ENCODE measurements around the gene GC.
"Not testable (repeated sequence)": the region's sequence is repeated elsewhere in the genome, so short reads cannot be mapped to it uniquely, and the experiment has no call there.

The GC gene

DNA sequence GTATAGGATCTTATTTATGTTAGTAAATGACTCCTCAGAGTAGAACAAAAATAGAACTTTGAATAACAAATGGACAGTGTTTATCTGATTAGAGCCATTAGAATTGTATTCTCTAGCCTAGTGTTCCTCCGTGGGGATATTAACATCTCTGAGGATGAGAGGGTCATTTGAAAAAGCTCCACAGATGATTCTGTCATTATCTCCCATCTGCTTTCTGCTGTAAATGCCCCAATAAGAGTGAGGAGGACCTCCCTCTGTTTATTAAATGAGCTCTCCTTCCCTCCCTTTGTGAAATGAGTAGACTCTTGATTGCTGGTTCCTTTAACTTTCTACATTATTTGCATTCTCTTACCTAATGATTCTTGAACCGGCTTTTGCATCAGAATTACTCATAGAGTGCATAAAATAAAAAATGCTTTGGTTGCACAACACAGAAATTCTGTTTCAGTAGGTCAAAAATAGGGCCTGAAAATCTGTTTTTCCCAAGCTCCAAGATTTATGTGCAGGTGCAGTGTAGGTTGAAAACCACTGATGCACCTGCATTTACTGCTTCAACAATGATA, 18.0 kb downstream of the GC start:
- DNase-seq (ENCODE audit: low spot score): no peak

DNA sequence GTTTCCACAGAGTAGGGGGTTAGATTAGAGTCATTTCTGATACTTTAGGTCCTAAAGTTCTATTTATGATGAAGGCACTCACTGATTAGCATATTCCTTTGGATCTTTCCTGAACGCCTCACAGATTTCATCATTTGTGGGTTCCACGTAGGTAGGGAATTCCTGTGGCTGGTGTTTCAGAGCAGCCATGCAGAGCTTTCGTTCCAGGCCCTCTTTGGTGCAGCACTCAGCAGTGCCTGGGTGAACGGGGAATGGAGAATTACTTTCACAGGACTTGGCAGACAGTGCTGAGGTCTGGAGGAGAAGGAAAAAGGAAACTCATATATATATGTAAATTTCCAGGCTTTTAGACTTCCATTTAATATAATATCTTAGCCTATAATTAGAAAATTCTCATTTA, 18.5 kb downstream of the GC start:
- DNase-seq (ENCODE audit: low spot score): peak; percentile 5

GRCh38 chr4:71752383-71753042, 31.4 kb downstream of the GC start:
- no peak for DNase-seq (ENCODE audit: low spot score)

DNA sequence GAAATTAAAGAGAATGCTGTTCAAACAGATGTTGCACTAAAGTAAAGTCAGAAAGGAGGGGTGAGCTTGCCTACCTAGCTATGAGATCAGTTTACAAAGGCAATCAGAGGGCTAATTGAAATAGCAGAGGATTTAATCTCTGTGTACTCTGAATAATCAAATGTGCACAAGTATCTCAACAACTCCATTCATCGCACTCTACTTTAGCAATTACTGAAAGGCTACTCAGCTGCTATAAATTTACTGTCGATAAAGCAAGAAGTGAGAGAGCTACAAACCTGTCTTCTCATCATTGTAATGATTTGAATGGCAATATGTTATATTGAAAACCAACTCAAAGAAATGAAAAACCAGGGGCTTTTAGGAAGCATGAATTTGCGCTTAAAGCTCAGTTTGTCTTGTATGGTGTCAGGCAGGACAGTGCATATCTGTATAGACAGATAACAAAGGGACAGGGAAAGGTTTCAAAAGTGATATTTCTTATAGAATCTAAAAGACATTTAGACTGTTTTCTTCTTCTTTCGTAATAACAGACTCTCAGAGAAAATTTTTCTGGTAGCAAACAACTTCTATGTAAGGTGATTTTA, 34.8 kb downstream of the GC start:
- DNase-seq (ENCODE audit: low spot score): no peak

DNA sequence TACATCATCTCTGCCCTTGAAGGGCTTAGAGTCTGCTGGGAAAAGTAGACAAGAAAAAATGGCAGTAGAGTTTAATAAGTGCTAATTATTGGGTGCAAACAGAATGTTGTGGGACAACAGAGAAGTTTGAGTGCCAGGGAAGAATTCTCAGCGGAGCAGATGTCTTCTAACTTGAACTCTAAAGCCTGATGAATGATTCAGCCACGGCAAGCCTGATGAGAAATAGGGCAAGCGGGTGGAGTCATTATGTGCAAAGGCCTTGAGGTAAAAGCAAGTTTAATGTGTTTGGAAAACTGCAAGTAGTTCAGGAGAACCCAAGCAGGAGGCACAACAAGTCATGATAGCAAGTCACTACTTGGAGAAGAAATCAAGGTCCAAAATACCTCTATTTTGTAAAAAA, 37.5 kb downstream of the GC start:
- no peak for DNase-seq (ENCODE audit: low spot score)

- DNase-seq (ENCODE audit: low spot score): not testable (repeated sequence)
These were observed 45.1 kb downstream of the GC start for GRCh38 chr4:71738782-71739181.

DNA sequence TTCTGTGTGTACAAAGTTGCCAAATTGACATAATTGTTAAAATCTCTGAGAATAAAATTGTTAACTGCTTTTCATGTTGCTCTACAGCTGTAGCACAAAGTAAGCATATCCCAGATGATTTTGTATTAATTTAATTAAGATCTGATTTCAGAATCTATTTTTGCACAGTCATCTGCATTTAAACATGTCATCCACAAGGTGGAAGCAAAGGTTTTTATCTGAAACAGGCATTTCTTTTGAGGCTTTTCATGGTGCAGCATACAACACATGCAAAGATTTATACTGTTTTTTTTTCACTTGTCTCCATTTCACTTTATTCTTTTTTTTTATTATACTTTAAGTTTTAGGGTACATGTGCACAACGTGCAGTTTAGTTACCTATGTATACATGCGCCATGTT, 51.2 kb downstream of the GC start:
- peak; percentile 25 for DNase-seq (ENCODE audit: low spot score)

DNA sequence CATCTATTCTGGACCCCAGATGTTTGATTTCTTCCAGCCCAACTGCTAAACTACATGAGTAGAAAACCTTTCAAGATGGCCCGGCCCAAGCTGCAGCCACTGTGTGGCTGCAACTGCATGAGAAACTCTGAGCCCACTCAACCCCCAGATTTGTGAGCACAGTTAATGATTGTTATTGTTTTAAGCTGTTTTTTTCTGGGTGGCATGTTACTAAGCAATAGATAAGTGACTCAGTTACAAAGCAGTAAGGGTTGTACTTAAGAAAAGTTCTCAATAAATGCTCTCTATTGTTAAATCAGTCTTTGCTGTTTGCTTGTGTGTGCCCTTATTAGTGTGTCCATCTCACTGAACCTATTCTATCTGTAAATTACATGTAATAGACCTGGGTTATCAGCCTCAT, 51.8 kb downstream of the GC start:
- no peak for DNase-seq (ENCODE audit: low spot score)

- no peak for DNase-seq (ENCODE audit: low spot score)
These were observed 54.0 kb downstream of the GC start for GRCh38 chr4:71729856-71730255.

GRCh38 chr4:71713611-71714203, 70.2 kb downstream of the GC start:
- peak; percentile 12 for DNase-seq (ENCODE audit: low spot score)

GRCh38 chr4:71711985-71712348, 71.9 kb downstream of the GC start:
- DNase-seq (ENCODE audit: low spot score): no peak

DNA sequence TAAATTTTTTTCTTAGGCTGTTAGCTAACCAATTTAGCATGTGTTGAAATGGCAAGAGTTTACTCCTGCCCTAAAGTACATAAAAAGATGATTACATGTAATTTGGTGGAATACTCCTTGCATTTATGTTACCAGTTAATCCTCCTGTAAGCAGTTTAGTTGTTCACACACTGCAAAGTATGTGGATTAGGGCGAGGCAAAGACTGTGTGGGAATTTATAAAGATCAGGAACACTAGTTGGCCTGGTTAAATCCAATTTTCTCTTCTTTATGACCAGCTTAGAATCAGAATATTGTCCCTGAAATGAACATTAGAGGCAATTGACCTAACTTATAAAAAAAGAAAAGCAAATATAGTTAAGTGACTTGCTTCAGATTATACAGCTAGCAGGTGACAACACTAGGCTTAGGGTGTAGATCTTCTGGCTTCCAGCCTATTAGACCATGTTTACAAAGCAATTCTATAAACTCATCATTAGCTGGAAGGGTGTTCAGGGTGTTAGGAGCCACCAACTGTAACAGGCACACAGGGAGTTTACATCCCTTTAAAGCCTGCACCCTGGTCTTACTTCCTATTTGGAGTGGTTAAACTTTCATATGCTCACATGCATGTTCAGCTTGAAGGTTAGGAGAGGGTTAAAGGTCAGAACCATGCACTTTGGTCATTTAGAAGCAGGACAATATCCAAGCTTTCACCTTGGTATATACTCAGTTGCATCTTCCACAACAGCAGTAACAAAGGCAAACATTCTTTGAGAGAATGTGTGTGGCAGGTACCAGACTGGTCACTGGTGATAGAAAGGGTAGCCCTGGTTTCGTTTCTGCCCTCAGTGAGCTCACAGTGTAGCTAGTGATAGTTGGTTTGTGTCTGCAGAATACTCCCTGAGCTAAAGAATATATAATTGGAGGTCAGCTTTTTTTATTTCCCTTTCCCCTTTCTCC, 72.6 kb downstream of the GC start:
- DNase-seq (ENCODE audit: low spot score): no peak

GRCh38 chr4:71709961-71710360, 73.9 kb downstream of the GC start:
- no peak for DNase-seq (ENCODE audit: low spot score)

- no peak for DNase-seq (ENCODE audit: low spot score)
These were observed 85.7 kb downstream of the GC start for GRCh38 chr4:71698141-71698540.

DNA sequence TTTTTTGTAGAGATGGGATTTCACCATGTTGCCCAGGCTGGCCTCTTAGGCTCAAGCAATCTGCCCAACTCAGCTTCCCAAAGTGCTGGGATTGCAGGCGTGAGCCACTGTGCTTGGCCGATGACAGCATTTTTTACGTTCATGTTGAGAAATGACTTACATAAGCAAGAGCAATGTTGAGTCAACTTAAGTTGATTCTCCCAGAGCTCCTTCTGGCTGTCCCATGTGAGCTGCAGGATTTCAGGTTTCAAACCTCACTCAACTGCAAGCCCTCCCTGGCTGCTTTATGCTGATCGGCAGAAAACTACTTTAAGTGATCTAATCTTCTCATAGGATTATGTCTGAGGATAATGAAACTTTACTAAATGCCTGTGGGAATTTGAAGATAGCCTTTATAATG, 86.8 kb downstream of the GC start:
- DNase-seq (ENCODE audit: low spot score): no peak

DNA sequence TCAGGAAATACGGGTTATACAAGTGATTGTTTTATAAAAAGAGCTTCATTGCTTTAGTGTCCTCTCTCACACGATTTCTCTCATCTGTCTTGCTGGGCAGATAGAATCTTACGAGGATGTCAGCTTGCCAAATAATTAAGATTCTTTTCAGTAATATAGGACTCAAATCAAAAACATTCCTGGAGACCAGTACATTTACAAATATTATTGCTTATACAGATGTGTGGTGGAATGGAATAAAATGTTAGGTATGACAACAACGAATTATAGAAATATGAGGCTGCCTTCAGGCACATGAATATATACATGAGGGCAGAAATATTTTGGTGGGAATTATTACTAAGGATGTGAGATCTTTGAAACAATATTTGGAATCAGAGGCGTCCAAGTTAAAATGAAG, 88.9 kb downstream of the GC start:
- no peak for DNase-seq (ENCODE audit: low spot score)

DNA sequence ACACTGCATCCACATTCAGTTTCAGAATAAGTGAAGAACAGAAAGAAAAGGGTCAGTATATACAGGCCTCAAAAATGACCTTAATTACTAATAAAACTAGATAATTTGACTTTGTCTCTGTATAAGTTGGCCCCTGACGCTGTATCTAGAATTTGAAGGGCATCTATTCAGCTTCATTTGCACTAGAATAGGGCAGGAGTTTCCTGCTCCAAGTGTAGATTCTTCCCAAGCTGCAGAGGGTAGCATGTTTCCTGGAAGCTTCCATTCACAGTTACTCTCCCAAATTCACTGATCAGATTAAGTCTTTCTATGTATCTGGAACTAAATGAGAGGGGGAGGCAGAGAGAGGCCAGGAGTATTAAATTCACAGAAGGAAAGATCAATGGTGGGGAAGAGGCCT, 90.9 kb downstream of the GC start:
- DNase-seq (ENCODE audit: low spot score): no peak

GRCh38 chr4:71692198-71692597, 91.7 kb downstream of the GC start:
- DNase-seq (ENCODE audit: low spot score): no peak

All from AG08396 (cell line).